ENCODE data around the gene FZR1.

The FZR1 gene

GRCh38 chr19:3474010-3474409 is 32.1 kb upstream of the FZR1 start:
- no peak for DNase-seq (ENCODE audit: low spot score)

DNA sequence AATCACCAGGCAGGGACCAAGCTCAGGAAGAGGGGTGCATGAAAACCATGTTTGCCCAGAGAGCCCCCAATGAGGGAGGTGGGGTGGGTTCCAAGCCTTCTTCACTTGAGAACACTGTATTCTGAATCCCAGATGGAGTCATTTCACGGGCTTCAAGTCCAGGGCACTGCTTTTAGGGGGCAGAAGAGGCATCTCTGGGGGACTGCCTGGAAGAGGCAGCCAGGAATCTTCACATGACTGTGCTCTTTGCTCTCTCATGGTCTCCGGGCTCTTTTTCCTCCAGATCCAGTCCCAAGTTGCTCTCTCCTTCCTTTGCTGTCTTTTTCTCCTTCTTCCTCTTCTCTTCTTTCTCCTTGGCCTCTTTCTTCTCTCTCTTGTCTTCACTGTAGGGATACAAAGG is 31.5 kb upstream of the FZR1 start:
- no peak for DNase-seq (ENCODE audit: low spot score)

DNA sequence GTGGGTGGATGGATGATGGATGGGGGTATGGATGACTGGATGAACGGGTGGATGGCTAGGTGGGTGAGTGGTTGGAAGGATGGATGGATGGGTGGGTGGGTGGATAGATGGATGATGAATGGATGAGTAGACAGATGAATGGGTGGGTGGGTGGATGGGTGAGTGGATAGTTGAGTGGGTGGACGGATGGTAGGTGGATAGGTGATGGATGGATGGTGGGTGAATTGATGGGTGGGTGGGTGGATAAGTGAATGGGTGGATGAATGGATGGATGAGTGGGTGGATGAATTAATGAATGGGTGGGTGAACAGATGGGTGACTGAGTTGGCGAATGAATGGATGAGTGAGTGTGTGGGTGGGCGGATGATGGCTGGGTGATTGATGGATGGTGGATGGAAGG is 30.7 kb upstream of the FZR1 start:
- no peak for DNase-seq (ENCODE audit: low spot score)

- DNase-seq (ENCODE audit: low spot score) = no peak
Observed at GRCh38 chr19:3476830-3477229, 29.3 kb upstream of the FZR1 start.

GRCh38 chr19:3477506-3477905 is 28.6 kb upstream of the FZR1 start:
- DNase-seq (ENCODE audit: low spot score) = no peak

DNA sequence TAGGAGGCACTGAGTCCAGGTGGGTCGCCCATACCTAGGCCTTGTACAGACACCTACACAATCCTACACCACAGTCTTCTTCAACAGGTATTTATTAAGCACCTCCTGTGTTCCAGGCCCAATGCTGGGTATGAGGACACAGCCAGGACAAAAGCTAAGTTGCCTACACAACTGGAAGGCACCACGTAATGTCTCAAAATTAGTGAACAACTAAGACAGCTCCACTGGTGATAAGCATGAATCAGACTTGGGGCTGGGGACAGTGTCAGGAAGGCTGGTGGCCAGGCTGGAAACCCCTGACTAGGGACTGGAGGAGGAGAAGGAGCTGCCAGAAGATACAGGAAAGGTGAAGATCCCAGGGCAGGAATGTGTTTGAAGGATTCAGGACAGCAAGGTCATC is 28.2 kb upstream of the FZR1 start:
- no peak for DNase-seq (ENCODE audit: low spot score)

- no peak for DNase-seq (ENCODE audit: low spot score)
Observed at GRCh38 chr19:3478409-3479176, 27.5 kb upstream of the FZR1 start.

- peak; percentile 85 for DNase-seq (ENCODE audit: low spot score)
Observed at GRCh38 chr19:3479177-3479833, 26.8 kb upstream of the FZR1 start.

DNA sequence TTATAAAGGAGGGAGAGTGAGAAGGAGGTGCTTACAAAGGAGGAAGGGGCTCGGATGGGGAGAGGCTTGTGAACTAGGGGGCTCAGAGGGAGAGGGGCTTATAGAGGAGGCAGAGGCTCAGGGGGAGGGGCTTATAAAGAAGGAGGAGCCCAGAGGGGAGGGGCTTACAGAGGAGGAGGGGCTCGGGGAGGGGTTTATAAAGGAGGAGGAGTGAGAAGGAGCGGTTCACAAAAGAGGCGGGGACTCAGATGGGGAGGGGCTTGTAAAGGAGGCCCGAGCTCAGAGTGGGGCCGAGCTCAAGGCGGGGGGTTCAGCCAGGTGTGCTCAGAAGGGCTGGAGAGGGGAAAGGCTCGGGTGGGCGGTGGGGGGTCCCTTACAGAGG is 26.3 kb upstream of the FZR1 start:
- DNase-seq (ENCODE audit: low spot score) = peak; percentile 72

GRCh38 chr19:3480383-3481091 is 25.6 kb upstream of the FZR1 start, which contains the start of gene SMIM24:
Gene SMIM24, minus strand, starts transcription at chr19:3480525. Its CDS starts 62 bp downstream, at chr19:3480463.
- peak; percentile 58 for DNase-seq (ENCODE audit: low spot score)

DNA sequence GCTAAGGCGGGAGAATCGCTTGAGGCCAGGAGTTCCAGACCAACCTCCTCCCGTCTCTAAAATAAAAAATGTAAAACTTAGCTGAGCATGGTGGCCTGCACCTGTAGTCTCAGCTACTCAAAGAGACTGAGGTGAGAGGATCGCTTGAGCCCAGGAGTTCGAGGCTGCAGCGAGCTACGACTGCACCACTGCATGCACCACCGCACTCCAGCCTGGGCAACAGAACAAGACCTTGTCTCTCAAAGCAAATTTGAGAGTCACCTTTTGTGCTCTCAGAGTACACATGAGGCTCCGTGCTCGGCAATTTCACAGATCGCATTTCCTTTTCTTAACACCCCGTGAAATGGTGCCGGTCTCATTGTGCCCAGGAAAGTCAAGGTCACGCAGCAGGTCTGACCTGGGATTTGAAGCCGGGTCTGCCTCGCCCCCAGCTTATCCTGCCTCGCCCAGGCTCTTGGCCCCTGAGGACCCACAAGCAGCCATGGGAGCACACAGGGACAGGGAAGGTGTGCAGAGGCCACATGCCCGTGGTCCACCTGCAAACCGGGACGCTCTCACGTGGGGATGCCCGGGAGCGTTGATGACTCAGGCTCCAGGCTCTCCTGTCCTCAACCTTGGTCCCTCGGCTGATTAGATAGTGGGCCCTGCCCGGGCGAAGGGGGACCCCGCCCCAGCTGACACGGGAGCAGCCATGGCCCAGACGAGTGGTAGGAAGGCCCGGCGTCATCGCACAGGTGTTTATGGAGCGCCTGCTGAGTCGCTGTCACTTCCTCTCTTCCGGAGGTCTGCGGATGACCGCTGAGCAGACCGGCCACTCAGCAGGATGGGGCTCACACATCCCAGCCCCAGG is 24.6 kb upstream of the FZR1 start:
- no peak for DNase-seq (ENCODE audit: low spot score)

DNA sequence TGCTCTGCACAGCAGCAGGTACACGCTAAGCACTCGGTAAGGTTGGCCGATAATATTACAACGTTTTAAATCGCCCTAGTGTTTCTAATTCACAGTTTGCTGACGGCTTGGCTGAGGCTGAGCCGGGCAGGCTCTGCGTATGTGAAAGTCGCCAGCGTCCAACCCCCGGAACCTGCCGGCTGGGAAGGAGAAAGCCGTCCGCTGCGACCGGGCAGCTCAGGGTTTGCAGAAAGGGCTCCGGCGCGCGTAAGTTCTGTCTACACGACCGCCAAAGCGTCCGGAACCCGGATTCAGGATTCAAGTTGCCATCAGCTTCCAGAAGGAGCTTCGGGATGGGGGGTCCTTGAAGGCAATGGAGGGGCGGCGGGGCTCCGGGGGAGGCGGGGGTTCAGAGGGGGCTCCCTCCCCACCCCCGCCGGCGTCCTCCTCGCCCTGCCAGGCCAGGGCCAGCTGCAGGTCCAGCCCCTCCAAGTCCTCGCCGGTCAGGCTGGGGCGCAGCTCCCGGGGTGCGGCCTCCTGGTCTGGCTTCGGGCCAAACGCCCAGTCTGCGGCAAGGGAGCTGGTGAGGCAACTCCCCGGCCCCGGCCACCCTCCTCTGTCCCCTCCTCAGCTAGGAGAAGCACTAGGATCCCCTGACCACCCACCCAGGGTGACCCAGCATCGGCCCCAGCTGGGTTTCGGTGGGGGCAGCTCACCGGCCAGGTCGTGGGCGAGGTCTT is 23.4 kb upstream of the FZR1 start:
- DNase-seq (ENCODE audit: low spot score) = no peak

DNA sequence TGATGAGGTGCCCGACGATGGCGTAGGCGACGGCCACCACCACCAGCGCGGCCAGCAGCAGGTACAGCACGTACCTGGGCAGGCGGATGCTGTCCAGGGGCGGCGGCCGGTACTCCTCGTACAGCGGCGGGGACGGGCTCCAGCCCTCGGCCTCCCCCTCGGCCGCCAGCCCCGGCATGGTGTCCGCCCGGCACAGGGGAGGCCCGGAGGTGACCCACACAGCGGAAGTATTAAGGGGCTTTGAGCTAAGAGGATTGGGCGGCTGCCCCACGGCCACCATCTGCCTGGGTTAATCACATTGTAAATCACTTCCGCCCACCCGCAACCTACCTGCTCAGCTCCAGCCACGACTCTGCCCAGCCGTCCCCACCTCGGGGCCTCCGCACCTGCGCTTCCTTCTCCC is 22.9 kb upstream of the FZR1 start, which contains the start of gene SMIM44:
SMIM44 (minus strand) TSS at position 216 of the 403 bp plus-strand sequence; CDS start at position 178, 38 bp downstream.
- no peak for DNase-seq (ENCODE audit: low spot score)

GRCh38 chr19:3491396-3492119 is 14.6 kb upstream of the FZR1 start:
- no peak for DNase-seq (ENCODE audit: low spot score)

GRCh38 chr19:3492131-3492839 is 13.8 kb upstream of the FZR1 start:
- DNase-seq (ENCODE audit: low spot score) = no peak

- DNase-seq (ENCODE audit: low spot score) = no peak
Observed at GRCh38 chr19:3492919-3493318, 13.2 kb upstream of the FZR1 start.

DNA sequence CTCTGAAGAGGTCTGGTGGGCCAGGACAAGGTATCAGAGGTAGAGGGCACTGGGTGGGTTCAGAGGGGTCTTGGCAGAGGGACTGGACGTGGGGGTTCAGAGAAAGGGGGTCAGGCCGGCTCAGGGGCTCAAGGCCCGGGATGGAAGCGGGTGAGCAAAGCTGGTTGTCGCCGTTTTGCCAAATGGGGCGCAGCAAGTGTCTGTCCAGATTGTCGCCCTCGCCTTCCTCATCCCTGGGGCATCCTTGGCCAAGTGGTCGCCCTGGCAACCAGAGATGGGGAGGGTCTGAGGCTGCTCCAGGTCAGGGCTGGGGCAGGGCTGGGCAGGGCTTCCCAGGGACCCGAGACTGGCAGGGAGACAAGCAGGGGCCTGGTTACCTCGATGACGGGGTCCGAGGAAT is 12.5 kb upstream of the FZR1 start:
- DNase-seq (ENCODE audit: low spot score) = no peak

- peak; percentile 96 for DNase-seq (ENCODE audit: low spot score)
Observed at GRCh38 chr19:3494051-3494450, 12.1 kb upstream of the FZR1 start.

GRCh38 chr19:3494559-3494958 is 11.6 kb upstream of the FZR1 start:
- DNase-seq (ENCODE audit: low spot score) = no peak

All from iPS-NIHi11 (cell line).